ENCODE measurements around the gene TTLL11.
A peak's percentile ranks its signal among the peaks of the same experiment; 100 is the strongest.

The TTLL11 gene

DNA sequence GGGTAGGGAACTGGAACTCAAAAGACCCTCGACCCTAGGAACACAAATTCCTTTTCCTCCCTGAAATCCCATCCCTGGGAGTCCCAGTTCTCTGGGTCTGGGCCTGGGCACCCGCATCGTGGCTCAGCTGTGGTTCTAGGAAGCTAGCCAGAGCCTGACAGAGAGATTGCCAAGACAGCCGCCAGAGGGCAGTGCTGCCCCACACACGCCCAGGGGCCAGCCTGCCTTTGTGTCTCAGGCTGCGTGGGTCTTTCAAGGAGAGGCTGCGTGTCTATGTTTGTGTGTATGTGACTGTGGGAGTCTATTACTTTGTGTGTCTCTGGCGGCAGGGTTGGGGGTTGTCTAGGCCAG, 32.0 kb upstream of the TTLL11 start:
- peak; percentile 91 for ATAC-seq
- TF ChIP-seq ESRRG (CRISPR knock-in tag; IDR thresholded peaks at IDR 0.05) (no peak), BACH2 (CRISPR knock-in tag; IDR thresholded peaks at IDR 0.05; ENCODE audit: borderline replicate concordance) (no peak), PPARA (CRISPR knock-in tag; IDR thresholded peaks at IDR 0.05; ENCODE audit: borderline replicate concordance) (no peak), ISL1 (CRISPR knock-in tag; IDR thresholded peaks at IDR 0.05) (no peak), ZNF70 (CRISPR knock-in tag; IDR thresholded peaks at IDR 0.05) (no peak), RARB (CRISPR knock-in tag; IDR thresholded peaks at IDR 0.05) (no peak), TCF4 (CRISPR knock-in tag; IDR thresholded peaks at IDR 0.05; ENCODE audit: borderline replicate concordance) (no peak), ZNF565 (CRISPR knock-in tag; conservative IDR thresholded peaks at IDR 0.05; ENCODE audit: low read depth) (no peak), ZFP3 (CRISPR knock-in tag; IDR thresholded peaks at IDR 0.05) (no peak), TOX (CRISPR knock-in tag; IDR thresholded peaks at IDR 0.05; ENCODE audit: borderline replicate concordance) (no peak)
- TF ChIP-seq, protein P1, sequence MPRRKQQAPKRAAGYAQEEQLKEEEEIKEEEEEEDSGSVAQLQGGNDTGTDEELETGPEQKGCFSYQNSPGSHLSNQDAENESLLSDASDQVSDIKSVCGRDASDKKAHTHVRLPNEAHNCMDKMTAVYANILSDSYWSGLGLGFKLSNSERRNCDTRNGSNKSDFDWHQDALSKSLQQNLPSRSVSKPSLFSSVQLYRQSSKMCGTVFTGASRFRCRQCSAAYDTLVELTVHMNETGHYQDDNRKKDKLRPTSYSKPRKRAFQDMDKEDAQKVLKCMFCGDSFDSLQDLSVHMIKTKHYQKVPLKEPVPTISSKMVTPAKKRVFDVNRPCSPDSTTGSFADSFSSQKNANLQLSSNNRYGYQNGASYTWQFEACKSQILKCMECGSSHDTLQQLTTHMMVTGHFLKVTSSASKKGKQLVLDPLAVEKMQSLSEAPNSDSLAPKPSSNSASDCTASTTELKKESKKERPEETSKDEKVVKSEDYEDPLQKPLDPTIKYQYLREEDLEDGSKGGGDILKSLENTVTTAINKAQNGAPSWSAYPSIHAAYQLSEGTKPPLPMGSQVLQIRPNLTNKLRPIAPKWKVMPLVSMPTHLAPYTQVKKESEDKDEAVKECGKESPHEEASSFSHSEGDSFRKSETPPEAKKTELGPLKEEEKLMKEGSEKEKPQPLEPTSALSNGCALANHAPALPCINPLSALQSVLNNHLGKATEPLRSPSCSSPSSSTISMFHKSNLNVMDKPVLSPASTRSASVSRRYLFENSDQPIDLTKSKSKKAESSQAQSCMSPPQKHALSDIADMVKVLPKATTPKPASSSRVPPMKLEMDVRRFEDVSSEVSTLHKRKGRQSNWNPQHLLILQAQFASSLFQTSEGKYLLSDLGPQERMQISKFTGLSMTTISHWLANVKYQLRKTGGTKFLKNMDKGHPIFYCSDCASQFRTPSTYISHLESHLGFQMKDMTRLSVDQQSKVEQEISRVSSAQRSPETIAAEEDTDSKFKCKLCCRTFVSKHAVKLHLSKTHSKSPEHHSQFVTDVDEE (CRISPR knock-in tag; IDR thresholded peaks at IDR 0.05) = no peak
- TF ChIP-seq, protein P2, sequence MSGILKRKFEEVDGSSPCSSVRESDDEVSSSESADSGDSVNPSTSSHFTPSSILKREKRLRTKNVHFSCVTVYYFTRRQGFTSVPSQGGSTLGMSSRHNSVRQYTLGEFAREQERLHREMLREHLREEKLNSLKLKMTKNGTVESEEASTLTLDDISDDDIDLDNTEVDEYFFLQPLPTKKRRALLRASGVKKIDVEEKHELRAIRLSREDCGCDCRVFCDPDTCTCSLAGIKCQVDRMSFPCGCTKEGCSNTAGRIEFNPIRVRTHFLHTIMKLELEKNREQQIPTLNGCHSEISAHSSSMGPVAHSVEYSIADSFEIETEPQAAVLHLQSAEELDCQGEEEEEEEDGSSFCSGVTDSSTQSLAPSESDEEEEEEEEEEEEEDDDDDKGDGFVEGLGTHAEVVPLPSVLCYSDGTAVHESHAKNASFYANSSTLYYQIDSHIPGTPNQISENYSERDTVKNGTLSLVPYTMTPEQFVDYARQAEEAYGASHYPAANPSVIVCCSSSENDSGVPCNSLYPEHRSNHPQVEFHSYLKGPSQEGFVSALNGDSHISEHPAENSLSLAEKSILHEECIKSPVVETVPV (CRISPR knock-in tag; IDR thresholded peaks at IDR 0.05) = no peak

DNA sequence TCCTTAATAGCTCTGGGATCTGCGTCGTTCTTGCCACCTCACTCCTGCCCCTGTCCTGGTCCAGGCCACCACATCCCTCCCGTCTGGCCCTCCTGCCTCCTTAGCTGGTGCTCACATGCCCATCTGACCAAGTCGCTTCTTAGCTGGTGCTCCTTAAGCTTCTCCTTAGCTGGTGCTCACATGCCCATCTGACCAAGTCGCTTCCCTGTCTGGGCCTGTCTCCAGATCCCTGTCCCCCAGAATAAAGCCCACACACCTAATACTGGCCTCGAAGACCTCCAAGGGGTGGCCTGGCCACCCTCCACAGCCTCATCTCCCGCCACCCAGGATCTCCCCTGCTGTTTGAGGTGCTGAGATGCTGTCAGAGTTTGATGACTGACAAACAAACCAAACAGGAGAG, 31.4 kb upstream of the TTLL11 start:
- ATAC-seq = no peak
- TF ChIP-seq ESRRG (CRISPR knock-in tag; IDR thresholded peaks at IDR 0.05) = no peak
- TF ChIP-seq, protein P3, sequence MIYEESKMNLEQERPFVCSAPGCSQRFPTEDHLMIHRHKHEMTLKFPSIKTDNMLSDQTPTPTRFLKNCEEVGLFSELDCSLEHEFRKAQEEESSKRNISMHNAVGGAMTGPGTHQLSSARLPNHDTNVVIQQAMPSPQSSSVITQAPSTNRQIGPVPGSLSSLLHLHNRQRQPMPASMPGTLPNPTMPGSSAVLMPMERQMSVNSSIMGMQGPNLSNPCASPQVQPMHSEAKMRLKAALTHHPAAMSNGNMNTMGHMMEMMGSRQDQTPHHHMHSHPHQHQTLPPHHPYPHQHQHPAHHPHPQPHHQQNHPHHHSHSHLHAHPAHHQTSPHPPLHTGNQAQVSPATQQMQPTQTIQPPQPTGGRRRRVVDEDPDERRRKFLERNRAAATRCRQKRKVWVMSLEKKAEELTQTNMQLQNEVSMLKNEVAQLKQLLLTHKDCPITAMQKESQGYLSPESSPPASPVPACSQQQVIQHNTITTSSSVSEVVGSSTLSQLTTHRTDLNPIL (CRISPR knock-in tag; IDR thresholded peaks at IDR 0.05; ENCODE audit: low read depth) = no peak
- TF ChIP-seq OSR1 (CRISPR knock-in tag; IDR thresholded peaks at IDR 0.05) = no peak
- TF ChIP-seq GLIS3 (CRISPR knock-in tag; IDR thresholded peaks at IDR 0.05) = no peak
- TF ChIP-seq TOX (CRISPR knock-in tag; IDR thresholded peaks at IDR 0.05; ENCODE audit: borderline replicate concordance) = no peak
- no peak for TF ChIP-seq SNAI2 (CRISPR knock-in tag; IDR thresholded peaks at IDR 0.05)

DNA sequence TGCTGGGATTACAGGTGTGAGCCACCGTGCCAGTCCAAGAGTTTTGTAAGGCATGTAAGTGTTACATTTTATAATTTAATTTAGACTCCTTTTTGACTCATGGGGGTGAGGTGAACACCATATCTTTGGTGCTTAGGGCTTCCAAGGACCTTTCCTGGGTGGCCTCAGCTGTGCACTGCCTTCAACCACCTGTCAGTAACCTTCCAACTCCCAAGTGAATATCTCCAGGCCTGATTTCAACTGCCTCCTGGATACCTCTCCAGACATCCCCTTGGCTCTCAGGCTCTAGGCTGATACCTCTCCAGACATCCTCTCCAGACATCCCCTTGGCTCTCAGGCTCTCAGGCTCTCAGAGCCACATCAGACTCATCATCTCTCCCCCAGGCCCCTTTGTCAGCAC, 30.9 kb upstream of the TTLL11 start:
- no peak for ATAC-seq
- TF ChIP-seq, protein P1 (CRISPR knock-in tag; IDR thresholded peaks at IDR 0.05) = no peak
- TF ChIP-seq ZNF70 (CRISPR knock-in tag; IDR thresholded peaks at IDR 0.05) = no peak
- TF ChIP-seq, protein P4, sequence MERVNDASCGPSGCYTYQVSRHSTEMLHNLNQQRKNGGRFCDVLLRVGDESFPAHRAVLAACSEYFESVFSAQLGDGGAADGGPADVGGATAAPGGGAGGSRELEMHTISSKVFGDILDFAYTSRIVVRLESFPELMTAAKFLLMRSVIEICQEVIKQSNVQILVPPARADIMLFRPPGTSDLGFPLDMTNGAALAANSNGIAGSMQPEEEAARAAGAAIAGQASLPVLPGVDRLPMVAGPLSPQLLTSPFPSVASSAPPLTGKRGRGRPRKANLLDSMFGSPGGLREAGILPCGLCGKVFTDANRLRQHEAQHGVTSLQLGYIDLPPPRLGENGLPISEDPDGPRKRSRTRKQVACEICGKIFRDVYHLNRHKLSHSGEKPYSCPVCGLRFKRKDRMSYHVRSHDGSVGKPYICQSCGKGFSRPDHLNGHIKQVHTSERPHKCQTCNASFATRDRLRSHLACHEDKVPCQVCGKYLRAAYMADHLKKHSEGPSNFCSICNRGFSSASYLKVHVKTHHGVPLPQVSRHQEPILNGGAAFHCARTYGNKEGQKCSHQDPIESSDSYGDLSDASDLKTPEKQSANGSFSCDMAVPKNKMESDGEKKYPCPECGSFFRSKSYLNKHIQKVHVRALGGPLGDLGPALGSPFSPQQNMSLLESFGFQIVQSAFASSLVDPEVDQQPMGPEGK (CRISPR knock-in tag; IDR thresholded peaks at IDR 0.05; ENCODE audit: borderline replicate concordance) = no peak
- no peak for TF ChIP-seq ARNTL (CRISPR knock-in tag; IDR thresholded peaks at IDR 0.05; ENCODE audit: borderline replicate concordance, low read depth)
- TF ChIP-seq CSDC2 (CRISPR knock-in tag; IDR thresholded peaks at IDR 0.05) = no peak
- no peak for TF ChIP-seq ESRRG (CRISPR knock-in tag; IDR thresholded peaks at IDR 0.05)
- TF ChIP-seq OSR1 (CRISPR knock-in tag; IDR thresholded peaks at IDR 0.05) = no peak
- TF ChIP-seq, protein P2 (CRISPR knock-in tag; IDR thresholded peaks at IDR 0.05) = no peak
- no peak for TF ChIP-seq RARB (CRISPR knock-in tag; IDR thresholded peaks at IDR 0.05)

Measured in SK-N-SH treated with all-trans-retinoic acid at 6 μM for 48 hours (cell line).